ENCODE results near the gene ANXA5. TPM values are rescaled to one million over a fixed set of nuclear protein-coding genes. Genes with fewer than 3 reads are reported as not detected.

The ANXA5 gene
- 100 to 1,000 TPM in 3 of 4 donors, 10 to 100 TPM in 1; 85.7 to 281 (median 152) TPM for polyA plus RNA-seq
- long read RNA-seq, donor 1, transcript ANXA5-207 (6 exons, 868 nt) = minor isoform, 20 of 571 reads
- long read RNA-seq, donor 1, transcript ANXA5-205 (6 exons, 1,083 nt) = minor isoform, 7 of 571 reads
- long read RNA-seq, donor 1, transcript ANXA5-201 (13 exons, 1,762 nt) = major isoform, 185 of 571 reads
- long read RNA-seq, donor 1, partial matches to known transcripts = 342 of 571 reads
- long read RNA-seq, donor 1, other reads (novel, unspliced or antisense) = 16 of 571 reads
- long read RNA-seq, donor 2, transcript ANXA5-201 (13 exons, 1,762 nt) = major isoform, 56 of 85 reads
- long read RNA-seq, donor 2, partial matches to known transcripts = 26 of 85 reads
- long read RNA-seq, donor 2, other reads (novel, unspliced or antisense) = 0 of 85 reads
- long read RNA-seq, donor 3, transcript ANXA5-207 (6 exons, 868 nt) = minor isoform, 5 of 188 reads
- long read RNA-seq, donor 3, transcript ANXA5-201 (13 exons, 1,762 nt) = major isoform, 49 of 188 reads
- long read RNA-seq, donor 3, partial matches to known transcripts = 132 of 188 reads
- long read RNA-seq, donor 3, other reads (novel, unspliced or antisense) = 0 of 188 reads
- long read RNA-seq, donor 4, partial matches to known transcripts = 6 of 11 reads
- long read RNA-seq, donor 4, other reads (novel, unspliced or antisense) = 0 of 11 reads
- long read RNA-seq, donor 5, transcript ANXA5-201 (13 exons, 1,762 nt) = major isoform, 18 of 33 reads
- long read RNA-seq, donor 5, partial matches to known transcripts = 12 of 33 reads
- long read RNA-seq, donor 5, other reads (novel, unspliced or antisense) = 0 of 33 reads
- long read RNA-seq, donor 6, transcript ANXA5-201 (13 exons, 1,762 nt) = major isoform, 92 of 202 reads
- long read RNA-seq, donor 6, partial matches to known transcripts = 107 of 202 reads
- long read RNA-seq, donor 6, other reads (novel, unspliced or antisense) = 0 of 202 reads
- long read RNA-seq, donor 7, transcript ANXA5-207 (6 exons, 868 nt) = minor isoform, 16 of 370 reads
- long read RNA-seq, donor 7, transcript ANXA5-205 (6 exons, 1,083 nt) = minor isoform, 5 of 370 reads
- long read RNA-seq, donor 7, transcript ANXA5-201 (13 exons, 1,762 nt) = major isoform, 160 of 370 reads
- long read RNA-seq, donor 7, partial matches to known transcripts = 168 of 370 reads
- long read RNA-seq, donor 7, other reads (novel, unspliced or antisense) = 18 of 370 reads
- long read RNA-seq, donor 8, transcript ANXA5-201 (13 exons, 1,762 nt) = major isoform, 9 of 15 reads
- long read RNA-seq, donor 8, partial matches to known transcripts = 6 of 15 reads
- long read RNA-seq, donor 8, other reads (novel, unspliced or antisense) = 0 of 15 reads
- long read RNA-seq, donor 9, transcript ANXA5-201 (13 exons, 1,762 nt) = major isoform, 16 of 38 reads
- long read RNA-seq, donor 9, partial matches to known transcripts = 19 of 38 reads
- long read RNA-seq, donor 9, other reads (novel, unspliced or antisense) = 0 of 38 reads
- long read RNA-seq, donor 10, transcript ANXA5-207 (6 exons, 868 nt) = minor isoform, 8 of 198 reads
- long read RNA-seq, donor 10, transcript ANXA5-205 (6 exons, 1,083 nt) = minor isoform, 5 of 198 reads
- long read RNA-seq, donor 10, transcript ANXA5-201 (13 exons, 1,762 nt) = major isoform, 88 of 198 reads
- long read RNA-seq, donor 10, partial matches to known transcripts = 97 of 198 reads
- long read RNA-seq, donor 10, other reads (novel, unspliced or antisense) = 0 of 198 reads

GRCh38 chr4:121696581-121697461, at the start of gene ANXA5:
ANXA5 (minus strand) TSS chr4:121696980; CDS start chr4:121696589, 391 bp downstream.
- DNase-seq (peak; percentile 86 to 94), FAIRE-seq (no peak)
- 0% methylated on average over 58 to 91 of the region's 91 CpGs for WGBS, 3 donors
- H3K36me3 ChIP-seq (ENCODE audit: control insufficient read depth in 3 of 3, insufficient read depth in 2 of 3, low read depth in 1 of 3, low read length in 3 of 3) = peaks cover 0 to 4% (median 0%) of the 10 kb centered on the region in 3 donors
- no peaks in the 10 kb centered on the region for H3K27me3 ChIP-seq (ENCODE audit: control insufficient read depth in 3 of 3, insufficient read depth in 3 of 3, low read length in 3 of 3)
- H3K9me3 ChIP-seq (ENCODE audit: control insufficient read depth in 2 of 2, insufficient read depth in 1 of 2, low read depth in 1 of 2, low read length in 1 of 2) = no peaks in the 10 kb centered on the region
- peak within 1 kb of the TSS; percentile 80 to 95 (median 85) for H3K4me3 ChIP-seq (ENCODE audit: low read depth in 1 of 3, low read length in 3 of 3)
- H3K4me1 ChIP-seq (ENCODE audit: control insufficient read depth in 3 of 3, insufficient read depth in 2 of 3, low read depth in 1 of 3, low read length in 2 of 3) = peaks cover 0 to 12% (median 2%) of the 10 kb centered on the region in 3 donors
- H3K27ac ChIP-seq (ENCODE audit: low read depth in 1 of 3, low read length in 2 of 3) = peak within 1 kb of the TSS; percentile 63 to 95 (median 93)

DNA sequence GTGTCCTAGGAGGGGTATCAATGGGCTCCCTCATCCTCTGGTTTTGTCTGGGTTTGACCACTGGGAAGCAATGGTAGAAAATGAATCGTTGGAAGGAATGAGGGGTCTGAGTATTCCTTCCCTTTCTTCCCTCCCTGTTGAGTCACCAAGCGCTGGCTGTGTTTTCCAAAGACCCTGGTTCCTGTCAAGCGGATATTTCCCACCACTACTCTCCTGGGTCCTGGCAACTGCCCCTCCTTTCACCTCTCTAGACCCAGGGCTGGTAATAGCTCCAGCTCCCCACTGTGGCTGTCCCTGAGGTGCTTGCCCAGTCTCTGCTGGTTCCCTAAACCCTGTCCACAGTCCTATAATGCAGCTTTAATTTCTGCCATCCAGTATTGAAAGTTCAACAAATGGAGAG, 46.0 kb upstream of the ANXA5 start:
- FAIRE-seq (no peak), DNase-seq (no peak)
- H3K27ac ChIP-seq (ENCODE audit: low read depth in 1 of 3, low read length in 2 of 3) = no peak overlapping the region
- 52 to 64% (median 59%) methylated on average over 3 of the region's 3 CpGs for WGBS, 3 donors
- H3K4me3 ChIP-seq (ENCODE audit: low read depth in 1 of 3, low read length in 3 of 3) = no peak overlapping the region
- peaks cover 0 to 2% (median 0%) of the 10 kb centered on the region in 3 donors for H3K27me3 ChIP-seq (ENCODE audit: control insufficient read depth in 3 of 3, insufficient read depth in 3 of 3, low read length in 3 of 3)
- H3K4me1 ChIP-seq (ENCODE audit: control insufficient read depth in 3 of 3, insufficient read depth in 2 of 3, low read depth in 1 of 3, low read length in 2 of 3) = no peaks in the 10 kb centered on the region
- no peaks in the 10 kb centered on the region for H3K36me3 ChIP-seq (ENCODE audit: control insufficient read depth in 3 of 3, insufficient read depth in 2 of 3, low read depth in 1 of 3, low read length in 3 of 3)
- no peaks in the 10 kb centered on the region for H3K9me3 ChIP-seq (ENCODE audit: control insufficient read depth in 2 of 2, insufficient read depth in 1 of 2, low read depth in 1 of 2, low read length in 1 of 2)

GRCh38 chr4:121741751-121742150, 45.0 kb upstream of the ANXA5 start:
- peaks cover 0 to 2% (median 0%) of the 10 kb centered on the region in 3 donors for H3K27me3 ChIP-seq (ENCODE audit: control insufficient read depth in 3 of 3, insufficient read depth in 3 of 3, low read length in 3 of 3)
- no peaks in the 10 kb centered on the region for H3K4me1 ChIP-seq (ENCODE audit: control insufficient read depth in 3 of 3, insufficient read depth in 2 of 3, low read depth in 1 of 3, low read length in 2 of 3)
- 35 to 41% (median 40%) methylated on average over 7 of the region's 7 CpGs for WGBS, 3 donors
- no peak for DNase-seq
- FAIRE-seq = no peak
- no peaks in the 10 kb centered on the region for H3K36me3 ChIP-seq (ENCODE audit: control insufficient read depth in 3 of 3, insufficient read depth in 2 of 3, low read depth in 1 of 3, low read length in 3 of 3)
- H3K4me3 ChIP-seq (ENCODE audit: low read depth in 1 of 3, low read length in 3 of 3) = no peak overlapping the region
- H3K9me3 ChIP-seq (ENCODE audit: control insufficient read depth in 2 of 2, insufficient read depth in 1 of 2, low read depth in 1 of 2, low read length in 1 of 2) = no peaks in the 10 kb centered on the region
- H3K27ac ChIP-seq (ENCODE audit: low read depth in 1 of 3, low read length in 2 of 3) = no peak overlapping the region

DNA sequence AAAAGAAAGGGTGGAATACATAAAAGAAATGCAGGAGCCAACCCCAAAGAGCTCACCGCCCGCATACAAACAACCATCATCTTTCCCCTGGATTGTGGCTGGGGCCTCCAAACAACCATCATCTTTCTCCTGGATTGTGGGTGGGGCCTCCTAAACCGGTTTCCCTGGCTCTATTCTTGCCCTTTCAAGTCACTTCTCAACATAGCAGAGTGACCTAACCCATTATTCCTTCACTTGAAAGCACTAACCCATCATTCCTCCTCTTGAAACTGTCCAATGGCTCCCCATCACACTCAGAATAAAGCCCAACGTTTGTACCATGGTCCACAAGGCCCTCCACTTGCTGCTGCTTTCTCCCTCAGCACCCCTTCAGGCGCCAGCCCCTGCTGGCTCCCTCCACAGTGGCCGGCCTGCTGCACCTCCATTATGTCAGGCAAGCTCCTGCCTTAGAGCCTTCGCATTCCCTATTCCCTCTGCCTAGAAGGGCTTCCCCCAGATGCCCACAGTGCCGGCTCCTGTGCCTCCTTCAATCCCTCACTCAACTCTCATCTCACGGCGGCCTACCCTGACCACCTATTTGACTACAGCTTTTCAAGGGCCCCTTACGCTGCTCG, 44.1 kb upstream of the ANXA5 start:
- 77 to 79% (median 78%) methylated on average over 12 of the region's 12 CpGs for WGBS, 3 donors
- Histone ChIP-seq H3K9me3 (ENCODE audit: control insufficient read depth in 2 of 2, insufficient read depth in 1 of 2, low read depth in 1 of 2, low read length in 1 of 2) (no peaks in the 10 kb centered on the region), H3K36me3 (ENCODE audit: control insufficient read depth in 3 of 3, insufficient read depth in 2 of 3, low read depth in 1 of 3, low read length in 3 of 3) (no peaks in the 10 kb centered on the region), H3K27me3 (ENCODE audit: control insufficient read depth in 3 of 3, insufficient read depth in 3 of 3, low read length in 3 of 3) (peaks cover 0 to 2% (median 0%) of the 10 kb centered on the region in 3 donors), H3K4me3 (ENCODE audit: low read depth in 1 of 3, low read length in 3 of 3) (no peak overlapping the region), H3K27ac (ENCODE audit: low read depth in 1 of 3, low read length in 2 of 3) (no peak overlapping the region), H3K4me1 (ENCODE audit: control insufficient read depth in 3 of 3, insufficient read depth in 2 of 3, low read depth in 1 of 3, low read length in 2 of 3) (no peaks in the 10 kb centered on the region)
- FAIRE-seq (no peak), DNase-seq (no peak)

- WGBS, 3 donors = 52 to 54% (median 54%) methylated on average over 2 of the region's 2 CpGs
- Histone ChIP-seq H3K4me1 (ENCODE audit: control insufficient read depth in 3 of 3, insufficient read depth in 2 of 3, low read depth in 1 of 3, low read length in 2 of 3) (no peaks in the 10 kb centered on the region), H3K36me3 (ENCODE audit: control insufficient read depth in 3 of 3, insufficient read depth in 2 of 3, low read depth in 1 of 3, low read length in 3 of 3) (no peaks in the 10 kb centered on the region), H3K27ac (ENCODE audit: low read depth in 1 of 3, low read length in 2 of 3) (no peak overlapping the region), H3K27me3 (ENCODE audit: control insufficient read depth in 3 of 3, insufficient read depth in 3 of 3, low read length in 3 of 3) (peaks cover 0 to 2% (median 0%) of the 10 kb centered on the region in 3 donors), H3K9me3 (ENCODE audit: control insufficient read depth in 2 of 2, insufficient read depth in 1 of 2, low read depth in 1 of 2, low read length in 1 of 2) (no peaks in the 10 kb centered on the region), H3K4me3 (ENCODE audit: low read depth in 1 of 3, low read length in 3 of 3) (no peak overlapping the region)
- DNase-seq = no peak
- FAIRE-seq = no peak
Measured at GRCh38 chr4:121739575-121739974, 42.8 kb upstream of the ANXA5 start.

GRCh38 chr4:121738780-121739535, 42.2 kb upstream of the ANXA5 start:
- no peak for FAIRE-seq
- 63 to 78% (median 67%) methylated on average over 2 of the region's 2 CpGs for WGBS, 3 donors
- Histone ChIP-seq H3K4me1 (ENCODE audit: control insufficient read depth in 3 of 3, insufficient read depth in 2 of 3, low read depth in 1 of 3, low read length in 2 of 3) (no peaks in the 10 kb centered on the region), H3K27ac (ENCODE audit: low read depth in 1 of 3, low read length in 2 of 3) (no peak overlapping the region), H3K27me3 (ENCODE audit: control insufficient read depth in 3 of 3, insufficient read depth in 3 of 3, low read length in 3 of 3) (peaks cover 0 to 2% (median 0%) of the 10 kb centered on the region in 3 donors), H3K9me3 (ENCODE audit: control insufficient read depth in 2 of 2, insufficient read depth in 1 of 2, low read depth in 1 of 2, low read length in 1 of 2) (no peaks in the 10 kb centered on the region), H3K36me3 (ENCODE audit: control insufficient read depth in 3 of 3, insufficient read depth in 2 of 3, low read depth in 1 of 3, low read length in 3 of 3) (no peaks in the 10 kb centered on the region), H3K4me3 (ENCODE audit: low read depth in 1 of 3, low read length in 3 of 3) (no peak overlapping the region)
- DNase-seq = no peak

All from small intestine (tissue), 16 donors.